Epidermal melanocyte (primary cell): ENCODE results near the gene ANKMY2.
"Not testable (repeated sequence)": the region's sequence is repeated elsewhere in the genome, so short reads cannot be mapped to it uniquely, and the experiment has no call there.

Experiments used
- DNase-seq: peaks from one replicate; pipeline ENCODE4 v3.0.0; 2011; ENCODE audit warnings: low spot score; ENCODE audit not compliant: insufficient read length

The ANKMY2 gene

DNA sequence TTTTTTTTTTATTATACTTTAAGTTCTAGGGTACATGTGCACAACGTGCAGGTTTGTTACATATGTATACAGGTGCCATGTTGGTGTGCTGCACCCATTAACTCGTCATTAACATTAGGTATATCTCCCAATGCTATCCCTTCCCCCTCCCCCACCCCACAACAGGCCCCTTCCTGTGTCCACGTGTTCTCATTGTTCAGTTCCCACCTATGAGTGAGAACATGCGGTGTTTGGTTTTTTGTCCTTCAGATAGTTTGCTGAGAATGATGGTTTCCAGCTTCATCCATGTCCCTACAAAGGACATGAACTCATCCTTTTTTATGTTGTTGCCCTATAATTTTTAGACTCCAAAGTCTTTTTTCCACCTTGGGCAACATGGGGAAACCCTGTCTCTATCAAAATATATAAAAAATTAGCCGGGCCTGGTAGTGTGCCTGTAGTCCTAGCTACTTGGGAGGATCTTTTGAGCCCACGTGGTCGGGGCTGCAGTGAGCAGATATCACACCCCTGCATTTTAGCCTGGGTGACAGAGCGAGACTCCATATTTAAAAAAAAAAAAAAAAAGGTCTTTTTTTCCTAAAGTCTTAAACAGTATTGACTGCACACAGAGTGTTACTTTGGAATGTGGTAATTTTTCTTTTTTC is 14.4 kb upstream of the ANKMY2 start:
- not testable (repeated sequence) for DNase-seq

GRCh38 chr7:16657656-16658279 is 12.2 kb upstream of the ANKMY2 start:
- no peak for DNase-seq

DNA sequence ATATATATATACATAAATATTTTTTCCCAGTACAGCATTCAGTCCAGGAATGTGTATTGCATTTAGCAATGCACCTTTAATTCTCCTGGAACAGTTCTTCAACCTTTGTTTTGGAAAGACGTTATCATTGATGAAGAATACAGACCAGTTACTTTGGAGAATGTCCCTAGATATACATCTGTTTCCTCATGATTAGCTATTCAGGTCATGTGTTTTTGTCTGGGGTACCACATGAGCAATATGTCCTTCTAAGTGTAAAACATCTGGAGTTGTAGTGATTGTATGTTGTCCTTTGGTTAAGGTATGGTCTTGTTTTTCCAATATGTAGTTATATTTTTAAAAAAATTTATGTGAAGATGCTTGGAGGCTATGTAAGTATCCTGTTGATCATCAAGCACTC is 10.6 kb upstream of the ANKMY2 start:
- no peak for DNase-seq

- no peak for DNase-seq
Observed at GRCh38 chr7:16655394-16655793, 9.8 kb upstream of the ANKMY2 start.

- no peak for DNase-seq
Observed at GRCh38 chr7:16652888-16653287, 7.3 kb upstream of the ANKMY2 start.

DNA sequence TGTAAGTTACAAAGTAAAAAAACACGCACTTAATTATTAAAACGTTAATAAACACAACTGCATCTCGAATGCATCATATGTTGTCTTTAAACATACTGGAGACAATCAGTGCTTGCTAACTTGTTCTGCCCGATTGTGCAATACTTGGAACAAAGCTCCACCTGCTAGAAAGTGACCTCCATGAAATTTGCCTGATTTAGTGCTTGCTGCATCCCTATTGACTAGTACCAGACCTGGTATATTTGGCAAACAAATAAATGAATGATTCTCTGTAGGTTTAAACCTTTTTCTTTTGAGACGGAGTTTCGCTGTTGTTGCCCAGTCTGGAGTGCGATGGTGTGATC is 6.7 kb upstream of the ANKMY2 start:
- no peak for DNase-seq

- no peak for DNase-seq
Observed at GRCh38 chr7:16651396-16652239, 6.1 kb upstream of the ANKMY2 start.

- DNase-seq: no peak
Observed at GRCh38 chr7:16650266-16650665, 4.7 kb upstream of the ANKMY2 start.

DNA sequence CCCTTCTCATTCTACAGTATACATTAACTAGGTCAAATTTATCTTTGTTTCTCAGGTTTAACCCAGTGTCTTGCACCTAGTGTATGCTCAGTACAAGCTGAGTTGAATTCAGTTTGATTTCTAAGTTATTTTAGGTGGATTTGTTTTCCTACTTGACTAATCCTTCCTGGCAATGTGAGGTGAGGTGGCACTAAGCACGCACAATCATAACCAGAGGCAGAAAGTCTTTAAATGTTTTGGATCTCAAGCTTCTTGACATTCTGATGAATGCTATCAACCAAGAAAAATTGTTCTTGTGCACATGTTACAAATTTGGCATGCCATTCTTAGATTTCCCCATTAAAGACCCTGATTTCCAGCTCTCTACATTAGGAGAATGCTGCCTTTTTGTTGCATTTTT is 3.6 kb upstream of the ANKMY2 start:
- no peak for DNase-seq

GRCh38 chr7:16648551-16648950 is 3.0 kb upstream of the ANKMY2 start:
- no peak for DNase-seq

DNA sequence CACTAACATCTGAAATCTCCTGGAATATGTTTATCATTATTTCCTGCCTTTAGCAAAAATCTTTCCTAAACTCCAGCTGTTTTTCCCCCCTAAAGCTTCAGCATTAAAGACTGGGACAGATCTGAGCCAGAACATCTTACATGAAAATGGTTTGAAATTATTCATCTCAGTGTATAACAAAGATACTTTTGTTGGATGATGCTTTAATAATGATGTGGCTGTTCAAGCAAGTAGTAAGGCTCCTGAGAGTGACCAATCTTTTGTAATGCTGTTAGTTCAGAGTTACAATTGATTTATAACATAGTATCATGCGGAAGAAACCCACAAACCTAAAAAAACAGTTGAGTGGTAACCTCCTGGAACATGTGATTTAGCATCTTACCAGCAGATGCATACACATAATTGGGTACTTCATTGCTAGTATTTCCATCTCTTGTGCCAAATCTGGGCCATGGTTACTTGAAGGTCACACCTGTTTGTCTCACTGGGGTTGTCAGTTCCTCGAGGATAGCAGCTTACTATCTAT is 1.9 kb upstream of the ANKMY2 start:
- no peak for DNase-seq

DNA sequence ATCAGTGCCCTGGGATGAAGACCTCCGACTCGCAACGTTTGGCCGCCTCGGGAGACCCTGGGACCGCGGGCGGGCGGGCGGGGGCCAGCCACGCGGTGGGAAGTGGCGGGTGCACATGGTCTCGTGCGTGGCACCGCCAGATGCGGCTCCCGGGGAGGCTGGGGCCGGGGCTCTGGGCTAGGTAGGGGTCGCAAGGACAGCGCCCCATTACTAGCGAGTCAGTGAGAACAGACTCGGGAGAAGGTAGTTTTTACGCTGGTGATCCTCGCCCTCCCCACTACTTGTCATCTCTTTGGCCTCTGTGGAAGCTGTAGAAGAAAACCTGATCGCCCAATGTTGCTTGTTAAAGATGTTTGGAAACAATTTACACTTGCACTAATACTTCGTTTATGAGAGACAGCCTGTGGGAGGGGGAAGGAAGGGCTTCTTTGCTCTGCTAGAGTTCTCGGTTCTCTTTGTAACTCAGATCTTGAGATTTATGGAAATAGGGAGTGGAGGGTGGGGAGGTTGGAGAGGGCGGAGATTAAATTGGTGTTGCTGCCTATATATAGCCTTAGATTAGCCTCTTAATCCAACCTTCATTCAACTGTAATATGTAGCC is 1.0 kb upstream of the ANKMY2 start:
- DNase-seq: no peak

GRCh38 chr7:16644636-16645592 is 640 bp downstream of the ANKMY2 start:
- DNase-seq: no peak

DNA sequence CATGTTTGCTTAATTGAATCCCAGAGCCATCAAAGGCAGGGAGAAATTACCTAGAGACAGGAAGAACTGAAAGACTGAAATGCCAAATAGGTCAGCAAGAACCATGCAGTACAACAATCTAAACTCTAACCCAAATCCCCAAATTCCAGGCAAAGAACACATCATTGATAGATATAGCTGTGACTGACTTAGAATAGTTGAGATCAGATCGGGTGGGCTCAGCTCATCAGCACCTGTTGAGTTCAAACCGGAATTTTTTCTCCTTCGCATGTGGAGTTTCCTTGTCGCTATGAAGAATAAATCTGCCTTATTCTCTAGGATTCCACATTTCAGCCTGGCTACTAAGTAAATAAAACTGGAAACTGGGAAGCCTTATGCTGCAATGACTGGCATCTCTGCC is 1.4 kb downstream of the ANKMY2 start:
- no peak for DNase-seq

- DNase-seq: no peak
Observed at GRCh38 chr7:16638282-16639280, 7.0 kb downstream of the ANKMY2 start.

DNA sequence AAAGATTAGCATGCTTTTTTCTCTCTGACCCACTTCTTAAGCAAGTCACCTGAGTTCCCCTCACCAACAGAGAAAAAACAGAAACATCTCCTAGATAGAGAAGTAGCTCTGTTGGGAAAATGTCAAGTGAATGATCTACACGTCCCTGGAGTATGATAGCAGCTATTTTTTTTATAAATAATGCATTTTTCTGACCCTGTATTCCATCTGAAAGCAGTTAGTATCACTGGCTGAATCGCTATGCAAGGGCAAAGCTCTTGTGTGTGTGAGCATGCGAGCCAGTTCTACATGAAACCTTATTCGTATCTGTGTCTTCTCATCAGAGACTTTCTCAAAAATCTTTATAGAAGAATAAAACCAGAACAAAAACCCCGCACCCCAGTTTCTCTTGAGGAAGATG is 8.2 kb downstream of the ANKMY2 start:
- no peak for DNase-seq

DNA sequence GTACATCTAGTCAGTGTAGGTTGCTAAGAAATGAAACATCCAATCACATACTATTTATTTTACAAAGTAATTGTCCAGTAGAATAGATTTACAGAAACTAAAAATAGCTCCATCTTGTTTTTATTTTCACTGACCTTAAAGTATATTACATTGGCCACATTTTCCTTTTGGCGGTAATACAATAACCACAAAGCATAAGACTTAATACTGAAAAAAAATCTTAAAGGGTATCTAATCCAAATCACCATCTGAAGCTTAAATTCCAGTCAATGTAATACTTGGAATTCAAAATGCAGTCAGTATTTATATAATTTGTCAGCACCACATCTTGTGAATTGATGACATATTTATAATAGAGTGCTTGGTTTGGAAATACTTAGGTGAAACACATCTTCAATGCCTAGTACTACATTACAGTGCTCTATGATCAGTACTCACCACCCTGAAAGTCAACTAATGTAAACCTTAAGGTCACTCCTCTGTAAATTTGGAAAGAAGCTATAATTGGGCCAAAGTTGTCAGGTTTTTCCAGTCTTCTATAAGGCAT is 8.9 kb downstream of the ANKMY2 start:
- no peak for DNase-seq

- no peak for DNase-seq
Observed at GRCh38 chr7:16634271-16634738, 11.2 kb downstream of the ANKMY2 start.

DNA sequence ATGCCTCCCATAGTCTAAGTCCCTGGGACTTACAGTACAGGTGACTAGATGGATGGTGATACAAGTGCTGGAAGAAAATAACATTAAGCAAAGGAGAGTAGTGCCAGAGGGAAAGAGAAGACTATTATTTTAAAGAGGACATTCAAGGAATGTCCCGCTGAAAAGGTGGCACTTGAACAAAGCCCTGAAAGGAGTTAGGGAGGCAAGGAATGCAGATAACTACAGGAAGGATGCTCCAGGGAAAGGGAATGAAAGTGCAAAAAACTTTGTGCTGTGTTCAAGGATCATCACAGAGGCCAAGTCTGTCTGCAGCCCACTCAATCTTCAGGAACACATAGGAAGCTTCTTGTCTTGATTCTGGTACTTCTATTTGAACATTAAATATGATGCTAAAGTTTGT is 14.9 kb downstream of the ANKMY2 start:
- DNase-seq: no peak
